Endothelial cell of umbilical vein (primary cell): Measurements from ENCODE around the gene INCENP.

Experiments
- CTCF ChIP-seq, 2 donors: IDR thresholded peaks; 1 replicate in 1 of 2; 2 replicates in 1 of 2; pipeline ENCODE4 v1.5.1; 2011; ENCODE audit warnings: low read length in 2 of 2, mild to moderate bottlenecking in 2 of 2, moderate library complexity in 2 of 2, control low read depth in 1 of 2, inconsistent platforms in 1 of 2, low read depth in 1 of 2; ENCODE audit not compliant: insufficient read depth in 1 of 2; ENCODE audit errors: extremely low read depth in 1 of 2
- EZH2 ChIP-seq: IDR thresholded peaks from 2 replicates; pipeline ENCODE4 v1.6.1; 2012; ENCODE audit warnings: borderline replicate concordance, low read depth, mild to moderate bottlenecking, moderate library complexity, low read length, inconsistent platforms; ENCODE audit not compliant: severe bottlenecking
- FOS ChIP-seq: IDR thresholded peaks from 2 replicates; pipeline ENCODE4 v1.6.1; 2011; ENCODE audit warnings: mild to moderate bottlenecking, low read length, moderate library complexity, borderline replicate concordance; ENCODE audit not compliant: insufficient read depth
- JUN ChIP-seq: IDR thresholded peaks from 2 replicates; pipeline ENCODE4 v1.6.1; 2011; ENCODE audit warnings: borderline replicate concordance, low read depth; ENCODE audit not compliant: insufficient read length, insufficient read depth
- MYC ChIP-seq: IDR thresholded peaks from one replicate; pipeline ENCODE4 v1.6.1; 2011; ENCODE audit warnings: mild to moderate bottlenecking, low read depth, low read length
- POLR2A ChIP-seq: IDR thresholded peaks from 2 replicates; pipeline ENCODE4 v1.6.1; 2012; ENCODE audit warnings: low read depth, mild to moderate bottlenecking, control low read depth, low read length
- POLR2AphosphoS5 ChIP-seq: IDR thresholded peaks from 2 replicates; pipeline ENCODE4 v1.6.1; 2012; ENCODE audit warnings: low read depth, mild to moderate bottlenecking, control low read depth, low read length, moderate library complexity; ENCODE audit not compliant: insufficient read depth
- TF ChIP-seq, protein P1 (sequence below): IDR thresholded peaks from 2 replicates; pipeline ENCODE4 v1.6.1; 2011; ENCODE audit not compliant: insufficient read depth, insufficient read length

GRCh38 chr11:62124186-62125113, 639 bp downstream of the INCENP start:
- TF ChIP-seq POLR2A (no peak), FOS (no peak), CTCF (IDR thresholded peaks at IDR 0.05; ENCODE audit: extremely low read depth in 1 of 2, insufficient read depth in 1 of 2, low read depth in 1 of 2, low read length in 2 of 2) (no peak), POLR2AphosphoS5 (no peak), MYC (no peak), EZH2 (no peak), JUN (no peak)
- TF ChIP-seq, protein P1, sequence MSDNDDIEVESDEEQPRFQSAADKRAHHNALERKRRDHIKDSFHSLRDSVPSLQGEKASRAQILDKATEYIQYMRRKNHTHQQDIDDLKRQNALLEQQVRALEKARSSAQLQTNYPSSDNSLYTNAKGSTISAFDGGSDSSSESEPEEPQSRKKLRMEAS, result no peak
